KMS-11 (cell line): ENCODE results near the gene OSM.

Source experiments
- H2AFZ ChIP-seq: fragments of 200-600 bp; sonication (generic); 2 replicates; pipeline ENCODE4 v1.6.1; 2016; ENCODE audit warnings: antibody characterized with exemption, mixed run types, low read depth
- H3K27ac ChIP-seq: fragments of 200-600 bp; sonication (generic); 2 replicates; pipeline ENCODE4 v1.6.1; 2016; ENCODE audit warnings: mild to moderate bottlenecking, mixed run types
- H3K27me3 ChIP-seq: fragments of 200-600 bp; sonication (generic); 2 replicates; pipeline ENCODE4 v1.6.1; 2017; ENCODE audit warnings: mild to moderate bottlenecking, low read depth, mixed run types, moderate library complexity; ENCODE audit not compliant: insufficient read depth
- H3K36me3 ChIP-seq: fragments of 200-600 bp; sonication (generic); 2 replicates; pipeline ENCODE4 v1.6.1; 2017; ENCODE audit warnings: mild to moderate bottlenecking, mixed run types; ENCODE audit not compliant: insufficient read depth
- H3K4me1 ChIP-seq: fragments of 200-600 bp; sonication (generic); 2 replicates; pipeline ENCODE4 v1.6.1; 2016; ENCODE audit warnings: mild to moderate bottlenecking, low read depth, mixed run types; ENCODE audit not compliant: poor library complexity, severe bottlenecking
- H3K4me2 ChIP-seq: fragments of 200-600 bp; sonication (generic); 2 replicates; pipeline ENCODE4 v1.7.0; 2016; ENCODE audit warnings: mild to moderate bottlenecking, mixed run types
- H3K4me3 ChIP-seq: fragments of 200-600 bp; sonication (generic); IDR thresholded peaks from 2 replicates; pipeline ENCODE4 v1.6.1; 2017; ENCODE audit warnings: low read depth, low read length, mixed read lengths; ENCODE audit not compliant: insufficient read depth
- H3K79me2 ChIP-seq: fragments of 200-600 bp; sonication (generic); 2 replicates; pipeline ENCODE4 v1.6.1; 2016; ENCODE audit warnings: low read depth, mixed run types; ENCODE audit not compliant: insufficient read depth
- H3K9ac ChIP-seq: fragments of 200-600 bp; sonication (generic); 2 replicates; pipeline ENCODE4 v1.6.1; 2016; ENCODE audit warnings: mild to moderate bottlenecking, mixed run types
- H4K20me1 ChIP-seq: fragments of 200-600 bp; sonication (generic); 2 replicates; pipeline ENCODE4 v1.6.1; 2016; ENCODE audit warnings: mild to moderate bottlenecking, mixed run types; ENCODE audit not compliant: insufficient read depth
- CTCF ChIP-seq: fragments of 200-600 bp; sonication (generic); conservative IDR thresholded peaks from 2 replicates; pipeline ENCODE4 v1.6.1; 2017; ENCODE audit warnings: low read depth, mild to moderate bottlenecking, antibody characterized with exemption, low read length, moderate library complexity, mixed read lengths

The OSM gene

GRCh38 chr22:30305519-30305905 is 38.9 kb upstream of the OSM start:
- Histone ChIP-seq H3K9ac (no peak overlapping the region; the same call in 1 of the 2 replicates), H2AFZ (no peak overlapping the region), H3K79me2 (peaks cover 14% of the 10 kb centered on the region; the same call in 1 of the 2 replicates), H3K4me3 (no peak overlapping the region), H3K36me3 (no peaks in the 10 kb centered on the region), H4K20me1 (no peaks in the 10 kb centered on the region), H3K27me3 (no peaks in the 10 kb centered on the region), H3K4me1 (peaks cover 71% of the 10 kb centered on the region), H3K27ac (no peak overlapping the region; the same call in 1 of the 2 replicates), H3K4me2 (peak overlapping the region; percentile 95)
- no peak for TF ChIP-seq CTCF

GRCh38 chr22:30304495-30305244 is 38.0 kb upstream of the OSM start:
- H3K79me2 ChIP-seq: peaks cover 14% of the 10 kb centered on the region; the same call in 1 of the 2 replicates
- no peaks in the 10 kb centered on the region for H3K27me3 ChIP-seq
- no peaks in the 10 kb centered on the region for H4K20me1 ChIP-seq
- peaks cover 63% of the 10 kb centered on the region for H3K4me1 ChIP-seq
- no peak overlapping the region for H2AFZ ChIP-seq
- H3K36me3 ChIP-seq: no peaks in the 10 kb centered on the region
- TF ChIP-seq CTCF: no peak
- H3K9ac ChIP-seq: no peak overlapping the region
- no peak overlapping the region for H3K4me3 ChIP-seq
- H3K4me2 ChIP-seq: no peak overlapping the region; the same call in 1 of the 2 replicates
- H3K27ac ChIP-seq: no peak overlapping the region; the same call in 1 of the 2 replicates

GRCh38 chr22:30302810-30303138 is 36.1 kb upstream of the OSM start:
- Histone ChIP-seq H3K27ac (no peak overlapping the region), H3K79me2 (peaks cover 12% of the 10 kb centered on the region; the same call in 1 of the 2 replicates), H3K9ac (no peak overlapping the region), H2AFZ (no peak overlapping the region), H3K4me3 (no peak overlapping the region), H3K4me1 (peaks cover 44% of the 10 kb centered on the region), H3K4me2 (no peak overlapping the region), H4K20me1 (no peaks in the 10 kb centered on the region), H3K36me3 (no peaks in the 10 kb centered on the region), H3K27me3 (no peaks in the 10 kb centered on the region)
- no peak for TF ChIP-seq CTCF

GRCh38 chr22:30301995-30302809 is 35.6 kb upstream of the OSM start:
- Histone ChIP-seq H3K4me2 (no peak overlapping the region), H3K4me3 (no peak overlapping the region), H2AFZ (no peak overlapping the region), H3K79me2 (peaks cover 7% of the 10 kb centered on the region; the same call in 1 of the 2 replicates), H3K36me3 (no peaks in the 10 kb centered on the region), H4K20me1 (no peaks in the 10 kb centered on the region), H3K27ac (no peak overlapping the region), H3K9ac (no peak overlapping the region), H3K4me1 (peaks cover 38% of the 10 kb centered on the region), H3K27me3 (no peaks in the 10 kb centered on the region)
- TF ChIP-seq CTCF: no peak
